Mesendoderm (in vitro differentiated cells): ENCODE results near the gene NES.

Experiments used
- DNase-seq: peaks from one replicate; pipeline ENCODE4 v3.0.0; 2013
- H2AK5ac ChIP-seq: 2 replicates; pipeline ENCODE4 v1.6.1; 2013; ENCODE audit warnings: low read length, inconsistent platforms
- H2BK120ac ChIP-seq: 2 replicates; pipeline ENCODE4 v1.6.1; 2013; ENCODE audit warnings: low read depth, mild to moderate bottlenecking, low read length, moderate library complexity, mixed read lengths
- H2BK15ac ChIP-seq: replicated peaks from 2 replicates; pipeline ENCODE4 v1.6.1; 2013; ENCODE audit warnings: low read depth, mild to moderate bottlenecking, moderate library complexity
- H2BK5ac ChIP-seq: 2 replicates; pipeline ENCODE4 v1.6.1; 2013; ENCODE audit warnings: low read length, inconsistent platforms
- H3K18ac ChIP-seq: 2 replicates; pipeline ENCODE4 v1.6.1; 2013; ENCODE audit warnings: mild to moderate bottlenecking, low read length, mixed read lengths
- H3K23ac ChIP-seq: one replicate; pipeline ENCODE4 v1.6.1; 2013; ENCODE audit warnings: low read length
- H3K27ac ChIP-seq: 2 replicates; pipeline ENCODE4 v1.5.1; 2013; ENCODE audit warnings: low read depth, mild to moderate bottlenecking, inconsistent platforms, low read length, moderate library complexity
- H3K27me3 ChIP-seq: 2 replicates; pipeline ENCODE4 v1.6.1; 2013; ENCODE audit warnings: low read length, control low read depth, mild to moderate bottlenecking, inconsistent platforms; ENCODE audit not compliant: insufficient read depth, poor library complexity
- H3K36me3 ChIP-seq: 2 replicates; pipeline ENCODE4 v1.6.1; 2013; ENCODE audit warnings: low read length, inconsistent platforms; ENCODE audit not compliant: control insufficient read depth, insufficient read depth
- H3K4ac ChIP-seq: one replicate; pipeline ENCODE4 v1.6.1; 2013; ENCODE audit warnings: low read depth, mild to moderate bottlenecking, low read length, moderate library complexity
- H3K4me1 ChIP-seq: 2 replicates; pipeline ENCODE4 v1.6.1; 2013; ENCODE audit warnings: low read depth, low read length, inconsistent platforms; ENCODE audit not compliant: control insufficient read depth
- H3K4me2 ChIP-seq: 2 replicates; pipeline ENCODE4 v1.6.1; 2013; ENCODE audit warnings: low read length
- H3K4me3 ChIP-seq: 2 replicates; pipeline ENCODE4 v1.5.1; 2013; ENCODE audit warnings: mild to moderate bottlenecking, low read length
- H3K56ac ChIP-seq: one replicate; pipeline ENCODE4 v1.6.1; 2013; ENCODE audit warnings: low read length
- H3K79me1 ChIP-seq: 2 replicates; pipeline ENCODE4 v1.6.1; 2013; ENCODE audit warnings: low read length, inconsistent platforms
- H3K79me2 ChIP-seq: 2 replicates; pipeline ENCODE4 v1.6.1; 2013; ENCODE audit warnings: mild to moderate bottlenecking, low read length; ENCODE audit not compliant: control insufficient read depth, insufficient read depth
- H3K9ac ChIP-seq: 2 replicates; pipeline ENCODE4 v1.6.1; 2013; ENCODE audit warnings: low read length, inconsistent platforms
- H4K5ac ChIP-seq: one replicate; pipeline ENCODE4 v1.6.1; 2013; ENCODE audit warnings: low read length
- H4K8ac ChIP-seq: one replicate; pipeline ENCODE4 v1.6.1; 2013; ENCODE audit warnings: low read depth, mild to moderate bottlenecking, control low read depth, low read length, moderate library complexity
- WGBS: extraction: QIAGEN DNeasy Blood & Tissue Kit; methylation state at CpG from one replicate; pipeline ENCODE4 v1.1.7; 2013; ENCODE audit warnings: low lambda C conversion rate, missing lambda C conversion rate; ENCODE audit not compliant: insufficient coverage; ENCODE audit errors: extremely low coverage; 5-methylcytosine and 5-hydroxymethylcytosine counted together

NES gene

DNA sequence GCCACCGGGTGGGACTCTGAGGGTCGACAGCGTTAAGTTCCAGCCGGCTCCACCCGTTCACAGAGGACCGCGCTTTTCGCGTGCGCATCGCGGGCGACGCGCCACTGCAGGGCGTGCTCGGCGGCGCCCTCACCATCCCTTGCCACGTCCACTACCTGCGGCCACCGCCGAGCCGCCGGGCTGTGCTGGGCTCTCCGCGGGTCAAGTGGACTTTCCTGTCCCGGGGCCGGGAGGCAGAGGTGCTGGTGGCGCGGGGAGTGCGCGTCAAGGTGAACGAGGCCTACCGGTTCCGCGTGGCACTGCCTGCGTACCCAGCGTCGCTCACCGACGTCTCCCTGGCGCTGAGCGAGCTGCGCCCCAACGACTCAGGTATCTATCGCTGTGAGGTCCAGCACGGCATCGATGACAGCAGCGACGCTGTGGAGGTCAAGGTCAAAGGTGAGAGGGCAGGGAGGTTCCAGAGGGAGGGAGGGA is 30.4 kb downstream of the NES start:
- H3K23ac ChIP-seq, result no peak overlapping the region
- no peak overlapping the region for H3K4me2 ChIP-seq
- no peaks in the 10 kb centered on the region for H3K79me1 ChIP-seq
- H3K4ac ChIP-seq, result no peak overlapping the region
- no peak overlapping the region for H3K9ac ChIP-seq
- no peaks in the 10 kb centered on the region for H3K36me3 ChIP-seq
- H2BK5ac ChIP-seq, result no peak overlapping the region
- WGBS, result no CpG with 5 or more reads among the region's 51 CpGs
- no peak overlapping the region for H2BK120ac ChIP-seq
- H3K4me1 ChIP-seq, result peaks cover 3% of the 10 kb centered on the region
- no peak for DNase-seq
- H3K56ac ChIP-seq, result no peak overlapping the region
- H2AK5ac ChIP-seq, result no peak overlapping the region
- H3K79me2 ChIP-seq, result no peaks in the 10 kb centered on the region
- no peak overlapping the region for H3K18ac ChIP-seq
- no peak overlapping the region for H4K5ac ChIP-seq
- peaks cover 36% of the 10 kb centered on the region for H3K27me3 ChIP-seq
- no peak overlapping the region for H3K27ac ChIP-seq
- no peak overlapping the region for H3K4me3 ChIP-seq
- no peak overlapping the region for H2BK15ac ChIP-seq
- H4K8ac ChIP-seq, result no peak overlapping the region

DNA sequence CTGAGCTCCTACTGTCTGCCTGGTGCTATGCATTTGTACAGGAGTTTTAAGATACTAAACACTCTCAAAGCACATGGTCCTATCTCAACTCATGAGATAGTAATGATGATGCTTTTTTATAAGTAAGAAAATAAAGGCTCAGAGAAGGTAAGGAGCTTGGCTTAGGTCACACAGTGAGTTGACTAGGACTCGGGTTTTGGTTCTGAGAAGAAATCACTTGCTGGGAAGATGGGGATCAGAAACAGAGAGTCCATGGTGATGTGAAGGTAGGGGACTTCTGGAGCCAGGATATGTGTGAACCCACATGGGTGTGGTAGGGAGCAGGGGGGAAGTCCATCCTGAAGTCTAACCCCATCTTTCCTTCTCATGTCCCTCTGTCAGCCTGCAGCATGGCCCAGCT is 31.5 kb downstream of the NES start:
- no peak overlapping the region for H2BK120ac ChIP-seq
- no peaks in the 10 kb centered on the region for H3K79me1 ChIP-seq
- H3K27ac ChIP-seq, result no peak overlapping the region
- DNase-seq, result no peak
- H2BK15ac ChIP-seq, result no peak overlapping the region
- H3K9ac ChIP-seq, result no peak overlapping the region
- H2BK5ac ChIP-seq, result no peak overlapping the region
- no peak overlapping the region for H4K8ac ChIP-seq
- no peak overlapping the region for H3K4ac ChIP-seq
- no peak overlapping the region for H2AK5ac ChIP-seq
- H3K4me1 ChIP-seq, result peaks cover 3% of the 10 kb centered on the region
- H3K23ac ChIP-seq, result no peak overlapping the region
- no peaks in the 10 kb centered on the region for H3K79me2 ChIP-seq
- no CpG with 5 or more reads among the region's 1 CpG for WGBS
- peaks cover 44% of the 10 kb centered on the region for H3K27me3 ChIP-seq
- H3K36me3 ChIP-seq, result no peaks in the 10 kb centered on the region
- no peak overlapping the region for H3K18ac ChIP-seq
- H3K4me2 ChIP-seq, result no peak overlapping the region
- H4K5ac ChIP-seq, result no peak overlapping the region
- no peak overlapping the region for H3K4me3 ChIP-seq
- H3K56ac ChIP-seq, result no peak overlapping the region

DNA sequence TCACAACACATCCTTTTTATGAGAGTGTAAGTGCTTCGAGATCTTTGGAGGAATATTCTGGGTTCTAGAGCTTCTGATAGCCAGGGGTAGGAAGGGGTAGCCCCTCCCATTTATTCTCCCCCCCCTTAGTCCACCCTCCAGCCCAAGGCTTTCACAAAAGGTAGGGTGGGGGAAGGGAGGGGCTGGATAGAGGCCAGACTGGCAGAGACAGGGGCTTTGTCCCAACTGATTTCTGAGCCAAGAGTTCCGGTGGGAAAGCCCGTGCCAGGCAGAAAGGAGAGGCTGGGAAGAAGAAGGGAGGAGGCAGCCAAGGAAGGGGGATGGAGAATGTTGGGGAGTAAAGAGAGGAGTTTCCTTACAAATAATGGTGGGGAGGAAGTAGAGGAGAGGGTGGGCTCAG is 32.2 kb downstream of the NES start:
- H3K4me1 ChIP-seq, result peaks cover 3% of the 10 kb centered on the region
- no peak overlapping the region for H4K8ac ChIP-seq
- H2BK15ac ChIP-seq, result no peak overlapping the region
- no peak overlapping the region for H3K56ac ChIP-seq
- no peak overlapping the region for H3K4me2 ChIP-seq
- H3K36me3 ChIP-seq, result no peaks in the 10 kb centered on the region
- H3K18ac ChIP-seq, result no peak overlapping the region
- no peak overlapping the region for H2BK5ac ChIP-seq
- H3K27ac ChIP-seq, result no peak overlapping the region
- H4K5ac ChIP-seq, result no peak overlapping the region
- H3K4me3 ChIP-seq, result no peak overlapping the region
- no peak overlapping the region for H3K4ac ChIP-seq
- no peak overlapping the region for H3K23ac ChIP-seq
- H3K79me1 ChIP-seq, result no peaks in the 10 kb centered on the region
- H2BK120ac ChIP-seq, result no peak overlapping the region
- no peaks in the 10 kb centered on the region for H3K79me2 ChIP-seq
- H3K9ac ChIP-seq, result no peak overlapping the region
- H2AK5ac ChIP-seq, result no peak overlapping the region
- no CpG with 5 or more reads among the region's 3 CpGs for WGBS
- no peak for DNase-seq
- peaks cover 44% of the 10 kb centered on the region for H3K27me3 ChIP-seq

DNA sequence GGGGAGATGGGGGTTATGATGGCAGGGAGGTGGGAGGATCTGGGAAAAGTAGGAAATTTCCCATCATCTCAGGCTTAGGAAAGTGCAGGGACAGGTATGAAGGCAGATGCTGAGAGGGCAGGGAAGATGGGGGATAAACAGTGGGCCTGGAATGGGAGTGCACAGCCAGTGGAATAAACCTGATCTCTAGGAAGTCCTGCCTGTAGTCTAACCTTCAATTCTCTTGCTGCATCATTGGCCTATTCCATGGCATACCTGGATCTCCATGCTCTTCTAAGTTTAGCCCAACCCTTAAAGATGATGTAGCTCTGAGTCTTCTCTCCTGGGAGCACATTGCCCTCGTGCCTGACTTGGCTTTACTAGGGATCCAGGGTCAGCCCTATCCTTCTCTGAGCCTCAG is 32.6 kb downstream of the NES start:
- H2BK5ac ChIP-seq, result no peak overlapping the region
- H3K36me3 ChIP-seq, result no peaks in the 10 kb centered on the region
- no peak overlapping the region for H3K4me2 ChIP-seq
- no peak overlapping the region for H3K4ac ChIP-seq
- no peak overlapping the region for H2BK120ac ChIP-seq
- H2AK5ac ChIP-seq, result no peak overlapping the region
- H3K9ac ChIP-seq, result no peak overlapping the region
- H3K4me1 ChIP-seq, result peaks cover 3% of the 10 kb centered on the region
- no CpG with 5 or more reads among the region's 1 CpG for WGBS
- H3K4me3 ChIP-seq, result no peak overlapping the region
- no peak overlapping the region for H2BK15ac ChIP-seq
- no peak overlapping the region for H3K23ac ChIP-seq
- DNase-seq, result no peak
- no peaks in the 10 kb centered on the region for H3K79me2 ChIP-seq
- no peak overlapping the region for H3K18ac ChIP-seq
- H4K8ac ChIP-seq, result no peak overlapping the region
- no peaks in the 10 kb centered on the region for H3K79me1 ChIP-seq
- no peak overlapping the region for H3K56ac ChIP-seq
- no peak overlapping the region for H3K27ac ChIP-seq
- H3K27me3 ChIP-seq, result peaks cover 44% of the 10 kb centered on the region
- no peak overlapping the region for H4K5ac ChIP-seq

DNA sequence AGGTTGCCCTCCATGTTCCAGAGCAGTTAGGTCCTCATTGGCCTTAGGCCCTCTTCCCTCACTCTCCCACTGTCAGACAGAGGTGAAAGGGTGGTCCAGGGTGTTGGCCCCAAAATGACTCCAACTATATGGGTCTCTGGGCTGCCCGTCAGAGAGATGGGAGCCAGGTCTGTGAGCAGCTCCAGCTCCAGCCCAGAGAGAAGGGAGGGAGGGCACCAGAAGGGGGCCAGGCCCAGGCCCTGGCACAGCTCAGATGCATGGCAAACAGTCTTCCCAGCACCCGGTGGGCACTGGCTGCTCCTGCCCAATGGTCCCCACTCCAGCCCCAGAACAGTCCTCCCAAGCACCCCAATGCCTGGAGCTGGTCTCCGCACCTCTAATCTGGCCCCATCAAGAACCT is 33.1 kb downstream of the NES start:
- no peak overlapping the region for H3K4ac ChIP-seq

DNA sequence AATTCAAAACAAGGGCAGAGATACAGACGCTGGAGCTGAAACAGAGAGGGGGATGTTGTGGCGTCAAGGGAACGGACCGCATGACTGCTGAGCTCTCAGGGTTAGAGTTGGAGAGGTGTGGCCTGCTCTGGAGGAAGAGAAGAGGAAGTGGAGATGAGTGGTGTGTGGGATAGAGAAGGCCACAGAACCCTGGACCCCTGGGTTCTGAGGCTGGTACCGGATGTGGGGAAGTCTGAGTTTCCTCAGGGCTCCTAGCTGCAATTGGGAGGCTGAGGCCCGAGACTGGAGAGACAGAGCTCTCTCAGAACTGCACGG is 33.5 kb downstream of the NES start:
- Histone ChIP-seq H3K4me3 (no peak overlapping the region), H3K56ac (no peak overlapping the region), H2BK15ac (no peak overlapping the region), H3K18ac (no peak overlapping the region), H3K27me3 (peaks cover 47% of the 10 kb centered on the region), H3K79me1 (no peaks in the 10 kb centered on the region), H3K79me2 (no peaks in the 10 kb centered on the region), H4K8ac (no peak overlapping the region), H2AK5ac (no peak overlapping the region), H3K23ac (no peak overlapping the region), H4K5ac (no peak overlapping the region), H3K4me2 (no peak overlapping the region), H3K4ac (no peak overlapping the region), H3K36me3 (no peaks in the 10 kb centered on the region), H2BK5ac (no peak overlapping the region), H3K9ac (no peak overlapping the region), H2BK120ac (no peak overlapping the region), H3K4me1 (peaks cover 3% of the 10 kb centered on the region), H3K27ac (no peak overlapping the region)
- no CpG with 5 or more reads among the region's 7 CpGs for WGBS
- DNase-seq, result no peak

More for the DNA sequence above, 33.1 kb downstream of the NES start:
- Histone ChIP-seq H3K79me2 (no peaks in the 10 kb centered on the region), H3K18ac (no peak overlapping the region), H3K4me1 (peaks cover 3% of the 10 kb centered on the region), H3K9ac (no peak overlapping the region), H3K4me3 (no peak overlapping the region), H3K27me3 (peaks cover 45% of the 10 kb centered on the region), H4K8ac (no peak overlapping the region), H3K23ac (no peak overlapping the region), H2BK5ac (no peak overlapping the region), H3K4me2 (no peak overlapping the region), H2AK5ac (no peak overlapping the region), H3K27ac (no peak overlapping the region), H4K5ac (no peak overlapping the region), H3K79me1 (no peaks in the 10 kb centered on the region), H3K56ac (no peak overlapping the region), H2BK120ac (no peak overlapping the region), H2BK15ac (no peak overlapping the region), H3K36me3 (no peaks in the 10 kb centered on the region)
- no peak for DNase-seq
- WGBS, result no CpG with 5 or more reads among the region's 3 CpGs
